GM18502 (cell line): Measurements from ENCODE around the gene SERPINB13.
A peak's percentile ranks its signal among the peaks of the same experiment; 100 is the strongest.

Experiments used
- ATAC-seq: cut with Tn5 transposase; IDR thresholded peaks from one replicate; pipeline ENCODE4 v1.9.1; 2021; ENCODE audit warnings: mild to moderate bottlenecking; ENCODE audit not compliant: unreplicated experiment, poor library complexity

The SERPINB13 gene, protein sequence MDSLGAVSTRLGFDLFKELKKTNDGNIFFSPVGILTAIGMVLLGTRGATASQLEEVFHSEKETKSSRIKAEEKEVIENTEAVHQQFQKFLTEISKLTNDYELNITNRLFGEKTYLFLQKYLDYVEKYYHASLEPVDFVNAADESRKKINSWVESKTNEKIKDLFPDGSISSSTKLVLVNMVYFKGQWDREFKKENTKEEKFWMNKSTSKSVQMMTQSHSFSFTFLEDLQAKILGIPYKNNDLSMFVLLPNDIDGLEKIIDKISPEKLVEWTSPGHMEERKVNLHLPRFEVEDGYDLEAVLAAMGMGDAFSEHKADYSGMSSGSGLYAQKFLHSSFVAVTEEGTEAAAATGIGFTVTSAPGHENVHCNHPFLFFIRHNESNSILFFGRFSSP

DNA sequence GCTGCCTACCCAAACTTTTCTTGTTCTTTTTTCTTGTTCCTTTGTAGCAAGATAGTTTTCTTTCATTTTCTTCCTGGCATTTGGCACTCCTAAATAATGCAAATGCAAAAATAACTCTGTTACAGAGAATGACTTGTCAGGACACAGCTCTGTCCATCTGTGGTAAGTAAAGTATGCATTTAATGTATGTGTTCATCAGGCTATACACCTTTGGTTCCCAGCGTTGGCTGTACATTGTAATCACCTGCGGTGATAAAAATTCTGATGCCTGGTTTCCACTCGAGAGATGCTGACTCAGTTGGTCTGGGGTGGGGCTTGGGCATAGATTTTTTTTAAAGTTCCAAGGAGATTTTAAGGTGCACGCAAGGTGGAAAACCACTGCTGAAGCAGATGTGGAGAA is at the start of gene SERPINB13:
TSS of gene SERPINB13 (plus strand) at position 378 of the 400 bp plus-strand sequence. CDS start 1,325 bp downstream, outside the sequence.
- no peak for ATAC-seq

DNA sequence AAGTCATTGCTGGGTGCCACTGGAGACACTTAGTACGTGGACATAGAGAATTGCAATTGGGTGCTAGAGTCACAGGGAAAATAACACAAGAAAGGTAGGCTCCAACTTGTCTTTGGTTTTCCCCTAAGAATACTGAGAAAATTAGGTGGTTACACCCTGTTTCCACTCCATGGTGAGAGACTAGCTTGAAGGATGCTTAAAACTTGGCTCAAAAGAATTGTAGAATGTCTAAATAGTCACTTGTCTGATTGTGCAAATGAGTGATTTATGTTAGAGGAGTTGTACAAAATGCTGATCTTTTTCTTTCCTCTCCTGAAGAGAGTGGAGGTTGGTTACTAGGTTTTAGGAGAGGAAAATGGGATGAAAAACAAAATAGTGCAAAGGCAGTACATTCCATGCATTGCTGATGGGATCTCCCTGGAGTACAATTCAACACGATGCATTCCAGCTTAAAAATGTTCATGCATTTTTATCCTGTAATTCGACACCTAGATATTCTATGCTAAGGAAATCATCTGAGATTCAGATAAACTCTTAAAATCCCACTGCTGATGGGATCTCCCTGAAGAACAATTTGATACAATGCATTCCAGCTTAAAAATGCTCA is 47.1 kb upstream of the SERPINB13 start:
- no peak for ATAC-seq

DNA sequence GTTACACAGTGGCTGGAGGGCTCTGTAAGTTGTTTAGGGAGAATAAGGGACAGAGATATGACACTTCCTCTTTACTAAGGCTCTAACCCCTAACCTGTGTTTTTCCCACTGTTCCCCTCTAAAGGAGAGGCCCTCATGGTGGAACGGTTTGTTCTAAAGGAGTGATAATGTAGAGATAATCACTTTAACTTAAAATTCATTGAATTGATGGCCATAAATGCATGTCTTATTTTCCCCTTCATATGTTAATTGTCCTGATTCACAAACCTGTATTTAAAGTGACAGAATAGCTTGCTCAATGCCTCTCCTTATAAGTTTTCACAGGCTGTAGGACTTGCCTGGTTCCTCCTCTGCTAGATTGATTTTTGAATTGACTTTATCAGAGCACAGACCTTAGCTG is 45.1 kb upstream of the SERPINB13 start, which contains the start of gene SERPINB12:
TSS of gene SERPINB12 (plus strand) at position 301 of the 400 bp plus-strand sequence. CDS start 13,791 bp downstream, outside the sequence.
- no peak for ATAC-seq

DNA sequence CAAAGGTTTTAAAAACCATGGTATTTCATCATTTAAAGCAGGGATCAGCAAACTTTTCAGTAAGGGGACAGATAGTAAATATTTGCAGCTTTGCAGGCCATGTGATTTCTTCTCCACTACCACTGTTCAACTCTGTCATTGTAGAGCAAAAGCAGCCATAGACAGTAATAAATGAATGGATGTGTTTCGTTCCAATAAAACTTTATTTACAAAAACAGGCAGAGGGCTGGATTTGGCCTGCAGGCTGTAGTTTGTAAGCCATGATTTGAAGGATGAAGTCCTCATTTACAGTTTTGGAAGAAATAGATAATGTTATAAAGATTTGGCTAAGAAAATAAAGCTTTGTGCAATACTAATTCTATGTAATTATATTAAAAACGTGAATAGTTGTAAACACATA is 43.1 kb upstream of the SERPINB13 start:
- no peak for ATAC-seq

DNA sequence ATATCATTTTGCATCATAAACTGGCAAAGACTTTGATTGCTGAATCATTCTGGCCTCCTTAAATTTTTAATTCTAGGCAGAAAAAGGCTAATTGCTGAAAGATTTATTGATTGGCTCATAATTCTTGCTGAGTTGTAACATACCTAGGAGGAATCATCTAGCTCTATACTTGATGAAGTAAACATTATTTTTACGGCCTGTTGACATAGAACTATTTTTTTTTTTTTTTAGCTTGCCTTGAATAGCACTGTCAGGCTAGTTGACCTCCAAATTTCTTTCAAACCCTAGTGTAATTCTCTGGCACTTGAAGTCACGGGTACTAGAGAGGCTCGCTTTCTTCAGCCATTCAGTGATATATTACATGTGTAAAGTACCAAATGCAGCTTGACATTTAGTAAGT is 42.1 kb upstream of the SERPINB13 start:
- no peak for ATAC-seq

DNA sequence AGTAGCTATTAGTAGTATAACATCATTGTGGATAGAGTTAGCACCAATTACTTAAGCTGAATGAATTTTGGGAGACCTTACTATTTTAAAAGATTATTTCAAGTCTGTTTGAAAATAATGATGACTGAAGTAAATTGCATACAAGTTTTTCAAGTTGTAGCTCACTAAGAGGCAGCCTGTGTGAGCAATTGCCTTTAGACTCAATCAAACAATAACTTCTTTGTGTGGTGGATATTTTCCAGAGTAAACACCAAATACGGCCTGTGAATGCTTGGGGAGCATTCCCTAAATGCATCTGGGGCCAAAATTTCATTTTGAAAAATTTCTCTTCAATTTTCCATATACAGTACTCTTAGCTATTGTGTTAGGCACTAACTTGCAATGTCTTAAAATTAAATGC is 37.1 kb upstream of the SERPINB13 start:
- no peak for ATAC-seq

DNA sequence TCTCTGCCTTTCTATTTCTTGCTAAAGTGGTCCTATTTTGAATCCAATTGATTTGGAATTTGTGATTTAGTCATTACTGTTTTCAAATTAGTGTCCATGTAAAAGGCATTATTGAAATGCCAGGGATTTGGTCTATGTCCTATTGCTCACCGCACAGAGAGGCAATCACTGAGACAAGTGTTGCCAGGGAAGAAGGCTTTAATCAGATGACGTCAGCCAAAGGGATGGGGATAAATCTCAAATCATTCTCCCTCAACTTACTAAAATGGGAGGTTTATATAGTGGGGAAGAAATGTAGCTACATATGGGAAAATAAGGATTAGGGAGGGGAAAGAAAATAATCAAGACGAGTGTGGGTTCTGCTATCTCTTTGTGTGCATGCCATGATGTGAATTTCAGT is 35.4 kb upstream of the SERPINB13 start:
- ATAC-seq, result no peak

DNA sequence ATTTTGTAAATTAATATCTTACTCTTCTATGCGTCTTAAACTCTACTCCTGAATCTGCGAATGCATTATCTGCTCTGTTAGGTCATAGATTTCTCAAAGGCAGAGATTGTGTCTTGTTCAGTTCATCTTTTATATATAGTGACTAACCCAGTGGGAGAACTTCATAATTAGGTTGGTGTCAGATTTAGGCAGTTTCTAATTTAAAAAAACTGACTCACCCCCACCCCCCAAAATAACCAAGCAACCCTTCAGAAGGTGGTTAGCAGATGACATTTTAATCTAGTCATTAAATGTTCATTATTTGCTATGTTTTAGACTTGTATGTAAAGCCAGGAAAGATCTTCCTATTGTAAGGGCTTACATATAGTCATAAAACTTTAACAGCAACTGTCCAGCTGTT is 34.6 kb upstream of the SERPINB13 start:
- ATAC-seq, result no peak

DNA sequence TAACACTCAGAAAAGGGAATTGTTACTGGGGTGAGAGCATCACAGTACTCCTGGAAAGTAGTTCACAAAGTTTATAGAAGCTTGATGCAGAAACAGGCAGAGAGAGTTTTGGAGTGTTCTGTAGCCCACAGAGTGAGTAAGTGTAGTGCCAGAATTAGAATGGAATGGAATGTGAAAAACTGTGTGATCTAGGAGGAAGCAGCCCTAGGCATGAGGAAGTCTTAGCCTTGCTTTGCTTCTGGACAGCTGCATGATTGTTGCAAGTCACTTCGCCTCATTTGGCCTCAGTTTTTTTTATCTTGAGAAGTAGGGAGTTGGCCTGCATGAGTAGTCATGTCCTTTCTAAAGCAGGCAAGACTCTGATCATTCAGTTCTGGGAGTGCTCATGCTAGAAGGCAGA is 34.1 kb upstream of the SERPINB13 start:
- no peak for ATAC-seq

DNA sequence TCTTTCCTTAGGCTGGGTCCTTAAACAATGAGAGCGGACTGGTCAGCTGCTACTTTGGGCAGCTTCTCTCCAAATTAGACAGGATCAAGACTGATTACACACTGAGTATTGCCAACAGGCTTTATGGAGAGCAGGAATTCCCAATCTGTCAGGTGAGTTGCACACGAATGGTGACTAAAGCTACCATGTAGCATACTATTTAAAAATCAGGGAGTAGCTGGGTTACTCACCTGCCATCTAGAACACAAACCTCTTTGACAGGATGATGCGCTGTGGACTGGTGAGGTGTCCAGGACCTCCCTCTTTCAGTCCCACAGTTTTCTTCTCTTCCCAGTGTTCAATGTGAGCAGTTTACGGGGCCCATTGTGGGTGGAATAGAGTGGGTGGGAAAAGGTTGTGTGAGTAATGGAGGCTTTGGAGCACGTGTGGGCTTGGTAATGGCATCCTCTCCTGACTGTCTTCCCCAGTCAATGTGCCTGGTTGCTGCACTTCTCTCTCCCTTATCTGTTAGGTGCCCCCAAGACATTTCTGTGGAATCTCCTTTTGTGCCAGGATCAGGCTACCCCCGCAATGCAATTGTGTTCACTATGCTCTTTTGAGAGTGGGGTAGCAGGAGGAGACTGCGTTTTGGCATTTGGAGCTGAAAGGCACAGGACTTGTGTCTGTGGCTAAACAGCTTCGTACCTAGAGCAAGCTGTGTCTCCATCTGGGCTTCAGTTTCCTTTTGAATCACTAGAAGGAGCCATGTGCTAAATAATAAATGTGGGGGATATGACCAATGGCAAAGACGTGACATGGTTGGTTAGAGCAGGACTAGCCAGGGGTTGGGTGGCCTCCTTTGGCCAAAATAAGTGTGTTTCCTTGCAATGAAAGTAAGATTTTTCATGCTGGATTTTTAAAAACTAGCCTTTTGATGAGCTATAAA is 27.3 kb upstream of the SERPINB13 start:
- peak; percentile 70 for ATAC-seq

DNA sequence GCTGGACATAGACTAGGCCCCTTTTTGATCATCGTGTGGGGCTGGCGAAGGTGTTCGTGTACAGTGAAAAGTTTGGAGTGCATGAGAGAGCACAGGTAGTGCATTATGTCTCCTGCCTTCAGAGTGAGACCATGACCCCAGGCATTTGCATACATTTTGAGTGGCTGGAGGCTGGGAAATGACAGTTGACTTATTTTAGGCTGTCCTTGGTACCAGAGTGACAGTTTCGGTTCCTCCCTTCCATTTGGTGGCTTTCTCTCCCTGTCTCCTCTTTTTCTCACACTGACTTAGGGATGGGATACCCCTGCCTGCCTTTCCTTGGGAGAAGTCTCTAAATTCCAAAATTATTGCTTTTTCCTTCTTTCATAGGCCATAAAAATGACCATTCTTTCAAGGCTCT is 24.9 kb upstream of the SERPINB13 start:
- peak; percentile 90 for ATAC-seq

DNA sequence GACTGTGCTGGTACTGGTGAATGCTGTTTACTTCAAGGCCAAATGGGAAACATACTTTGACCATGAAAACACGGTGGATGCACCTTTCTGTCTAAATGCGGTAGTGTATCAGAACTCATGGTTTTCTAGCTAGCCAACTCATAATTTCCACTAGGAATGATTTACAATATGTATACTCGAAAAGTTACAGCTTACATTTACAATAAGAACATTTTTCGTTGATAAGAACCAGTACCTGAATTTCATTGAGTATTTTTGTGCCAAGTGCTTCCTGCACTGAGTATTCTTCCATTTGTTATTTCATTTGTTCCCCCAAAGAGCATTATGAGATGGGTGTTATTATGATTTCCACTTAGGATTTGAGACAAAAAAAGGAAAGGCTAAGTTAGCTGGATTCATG is 23.1 kb upstream of the SERPINB13 start:
- no peak for ATAC-seq

DNA sequence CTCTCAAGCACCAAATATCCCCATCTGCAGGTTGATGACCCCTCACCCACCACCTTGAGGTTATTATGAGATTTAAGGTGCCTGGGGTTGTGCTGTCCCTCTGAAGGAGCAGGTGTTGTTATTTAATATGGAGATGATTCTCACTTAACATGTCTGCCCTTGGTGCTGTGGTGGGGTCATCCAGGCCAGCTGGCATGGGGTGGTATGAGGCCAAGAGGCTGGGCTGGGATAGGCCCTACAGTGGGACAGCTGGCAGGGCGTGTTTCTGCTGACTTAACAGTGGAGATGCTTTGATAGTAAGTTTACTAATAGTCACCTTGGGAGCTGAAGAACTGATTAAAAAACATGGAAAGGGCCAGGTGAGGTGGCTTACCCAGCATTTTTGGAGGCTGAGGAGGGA is 22.6 kb upstream of the SERPINB13 start:
- no peak for ATAC-seq

DNA sequence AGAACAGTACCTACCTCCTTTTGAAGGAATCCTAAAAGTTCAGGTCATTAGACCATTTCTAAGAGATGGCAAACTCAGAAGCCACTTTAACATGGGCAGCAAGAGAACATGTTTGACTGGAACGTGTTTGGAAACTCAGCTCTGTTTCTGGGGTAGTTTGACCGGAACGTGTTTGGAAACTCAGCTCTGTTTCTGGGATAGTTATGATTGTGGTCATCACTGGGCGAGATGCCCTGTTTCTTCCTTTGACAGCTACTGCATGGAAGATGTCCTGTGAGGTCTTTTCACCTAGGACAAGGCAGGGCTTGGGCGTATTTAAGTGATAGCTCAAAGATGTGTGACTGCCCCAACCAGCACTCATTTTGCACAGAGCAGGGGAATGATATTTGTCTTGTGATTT is 19.9 kb upstream of the SERPINB13 start:
- no peak for ATAC-seq

DNA sequence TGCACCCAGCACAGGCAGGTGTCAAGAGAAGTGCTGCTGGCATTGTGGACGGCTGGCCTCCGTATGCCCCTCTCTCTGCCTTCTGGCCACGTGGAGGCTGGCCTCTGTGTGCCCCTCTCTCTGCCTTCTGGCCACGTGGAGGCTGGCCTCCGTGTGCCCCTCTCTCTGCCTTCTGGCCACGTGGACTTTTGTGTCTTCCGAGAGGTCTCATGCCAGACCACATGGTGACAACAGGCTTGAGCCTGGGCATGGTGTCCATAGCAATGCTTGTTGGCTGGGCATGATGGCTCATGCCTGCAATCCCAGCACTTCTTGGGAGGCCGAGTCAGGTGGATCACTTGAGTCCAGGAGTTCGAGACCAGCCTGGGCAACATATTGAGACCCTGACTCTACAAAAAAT is 19.3 kb upstream of the SERPINB13 start:
- no peak for ATAC-seq

DNA sequence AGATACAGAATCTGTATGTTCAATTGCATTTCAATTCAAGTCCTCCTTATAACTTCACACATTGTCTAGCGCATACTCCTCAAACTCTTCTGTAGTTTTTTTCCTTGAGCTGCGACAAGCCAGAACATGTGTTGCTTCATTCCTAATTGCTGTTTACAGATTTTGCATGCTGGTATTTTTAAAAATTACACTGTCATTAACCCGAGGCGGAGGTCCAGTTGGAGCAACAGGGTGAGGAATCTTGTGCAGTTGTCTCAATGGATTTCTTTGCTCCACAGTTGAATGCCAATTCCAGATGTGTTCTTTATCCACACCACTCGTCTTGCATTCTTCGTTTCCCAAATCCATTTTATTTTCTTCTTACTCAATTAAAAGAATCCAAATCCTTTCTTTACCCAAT is 16.4 kb upstream of the SERPINB13 start:
- ATAC-seq, result no peak

DNA sequence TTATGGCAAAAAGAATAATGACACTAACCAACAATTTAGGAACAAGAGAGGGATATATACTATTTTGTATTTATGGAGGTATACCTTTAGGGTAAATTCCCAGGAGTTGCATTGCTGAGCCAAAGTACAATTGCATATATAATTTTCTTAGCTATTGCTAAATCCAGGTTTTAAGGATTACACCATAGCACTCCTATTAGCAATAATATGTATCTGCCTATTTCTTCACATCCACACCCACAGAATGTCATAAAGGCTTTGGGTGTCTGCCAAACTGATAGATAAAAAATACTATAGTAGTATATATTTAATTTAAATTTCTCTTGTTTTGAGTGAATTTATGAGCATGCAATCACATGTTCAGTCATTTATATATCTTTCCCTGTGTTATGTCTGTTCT is 11.5 kb upstream of the SERPINB13 start:
- ATAC-seq, result no peak

DNA sequence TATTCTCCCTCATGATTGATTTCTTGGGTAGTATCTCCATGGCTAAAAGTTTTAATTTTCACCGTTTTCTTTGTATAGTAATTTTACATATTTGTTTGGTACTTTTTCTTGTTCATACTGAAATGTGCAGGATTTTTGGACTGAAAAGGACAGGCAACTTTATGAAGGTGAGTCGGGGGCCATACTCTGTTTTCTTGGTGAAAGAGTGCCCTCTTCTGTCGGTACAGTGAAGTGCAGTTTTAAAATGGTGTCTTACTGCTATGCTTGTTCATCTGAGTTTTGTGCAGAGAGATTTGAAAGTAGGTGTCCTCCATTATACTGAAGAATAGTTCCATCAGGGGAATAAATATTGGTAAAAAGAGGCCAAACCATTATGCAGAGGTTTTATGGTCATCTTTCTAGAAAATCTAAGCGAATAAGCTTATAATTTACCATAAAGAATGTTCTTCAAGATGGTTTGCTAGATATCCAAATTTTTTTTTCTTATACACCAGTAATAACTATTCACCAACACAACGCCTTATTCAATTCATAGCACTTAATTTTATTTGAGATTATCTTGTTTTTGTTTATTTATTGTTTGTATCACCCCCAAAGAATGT is 8.7 kb upstream of the SERPINB13 start:
- peak; percentile 75 for ATAC-seq

DNA sequence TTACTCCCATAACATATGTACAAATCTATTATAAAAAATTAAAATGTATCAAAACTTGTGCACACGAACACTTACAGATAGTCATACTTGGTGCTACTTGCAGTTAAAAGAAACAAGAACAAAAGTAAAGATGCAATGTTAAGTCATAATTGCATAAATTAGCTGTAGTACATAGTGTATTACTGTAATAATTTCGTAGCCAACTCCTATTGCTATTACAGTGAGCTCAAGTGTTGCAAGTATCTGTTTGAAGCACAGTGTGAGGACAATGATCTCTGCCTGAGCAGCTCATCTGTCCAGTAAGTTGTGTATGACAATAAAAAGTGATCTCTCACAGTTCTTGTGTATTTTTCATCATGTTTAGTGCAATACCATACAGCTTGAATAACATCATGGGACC is 7.5 kb upstream of the SERPINB13 start:
- ATAC-seq, result no peak

DNA sequence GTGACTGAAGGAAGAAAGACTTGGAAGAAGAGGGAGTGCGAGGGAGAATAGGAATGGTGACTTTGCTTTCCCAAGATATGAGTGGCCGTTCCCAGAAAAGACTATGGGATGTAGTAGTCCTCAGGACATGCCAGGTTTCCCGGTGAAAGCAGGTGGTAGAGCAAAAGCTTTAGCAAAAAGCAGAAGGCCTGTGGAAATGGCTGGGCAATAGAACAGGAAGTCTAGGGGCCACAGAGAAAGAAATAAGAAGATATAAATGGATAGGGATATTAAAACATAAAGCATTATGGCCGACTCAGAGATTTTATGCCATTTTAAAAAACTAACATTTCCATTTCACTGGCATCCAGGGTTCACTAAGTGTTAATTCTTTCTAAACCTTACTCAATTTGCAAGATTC is 1.2 kb upstream of the SERPINB13 start:
- ATAC-seq, result no peak
